Hepatocyte (in vitro differentiated cells): ENCODE results near the gene CLCNKB.

ENCODE experiments used
- CTCF ChIP-seq: fragments of 200-600 bp; sonication (generic); IDR thresholded peaks from 2 replicates; pipeline ENCODE4 v1.5.1; 2016; ENCODE audit warnings: antibody characterized with exemption, mild to moderate bottlenecking; ENCODE audit not compliant: poor library complexity
- EZH2 ChIP-seq: fragments of 200-600 bp; sonication (generic); IDR thresholded peaks from 2 replicates; pipeline ENCODE4 v1.6.1; 2016; ENCODE audit warnings: antibody characterized with exemption, mild to moderate bottlenecking, borderline replicate concordance
- EZH2phosphoT487 ChIP-seq: fragments of 200-600 bp; sonication (generic); IDR thresholded peaks from one replicate; pipeline ENCODE4 v1.6.1; 2018; ENCODE audit warnings: antibody characterized with exemption, mild to moderate bottlenecking, low read depth, moderate library complexity; ENCODE audit not compliant: unreplicated experiment, severe bottlenecking

GRCh38 chr1:16042096-16042495 is 1.5 kb upstream of the CLCNKB start:
- no peak for TF ChIP-seq CTCF
- TF ChIP-seq EZH2: no peak
- TF ChIP-seq EZH2phosphoT487: no peak
